ENCODE measurements around the gene WDR5. TPM values are rescaled to one million over a fixed set of nuclear protein-coding genes. Genes with fewer than 3 reads are reported as not detected.

The WDR5 gene
- polyA plus RNA-seq, 1 of the 3 experiments (the other 2 are of a cell fraction) = 36.6 TPM

- H3K4me3 ChIP-seq (ENCODE audit: low read depth in 2 of 2, low read length in 1 of 2) = no peak overlapping the region
- no peaks in the 10 kb centered on the region; a peak in 1 of 4 replicates for H3K4me1 ChIP-seq (ENCODE audit: control insufficient read depth in 1 of 2, insufficient read depth in 2 of 2, low read depth in 1 of 2, low read length in 1 of 2)
- H3K4me2 ChIP-seq = no peak overlapping the region
- no peaks in the 10 kb centered on the region for H3K9me3 ChIP-seq
- ChIA-PET CTCF (no interaction called here), POLR2A (no interaction called here)
- H3K79me2 ChIP-seq (ENCODE audit: insufficient read depth) = no peaks in the 10 kb centered on the region
- no peak overlapping the region for H3K9ac ChIP-seq
- no peak overlapping the region for H3K27ac ChIP-seq (ENCODE audit: low read depth in 2 of 2, low read length in 1 of 2)
- H2AFZ ChIP-seq (ENCODE audit: low read depth) = no peak overlapping the region
- H4K20me1 ChIP-seq (ENCODE audit: insufficient read depth) = no peaks in the 10 kb centered on the region
- 96% methylated on average over 20 of the region's 20 CpGs for WGBS (ENCODE audit: low lambda C conversion rate)
- H3K27me3 ChIP-seq (ENCODE audit: insufficient read depth) = no peaks in the 10 kb centered on the region
- no peak for TF ChIP-seq GATA2 (CRISPR knock-in tag; IDR thresholded peaks at IDR 0.05)
- TF ChIP-seq TAF1 (IDR thresholded peaks at IDR 0.05; ENCODE audit: borderline replicate concordance, low read depth, low read length) = no peak
- TF ChIP-seq, protein P1, sequence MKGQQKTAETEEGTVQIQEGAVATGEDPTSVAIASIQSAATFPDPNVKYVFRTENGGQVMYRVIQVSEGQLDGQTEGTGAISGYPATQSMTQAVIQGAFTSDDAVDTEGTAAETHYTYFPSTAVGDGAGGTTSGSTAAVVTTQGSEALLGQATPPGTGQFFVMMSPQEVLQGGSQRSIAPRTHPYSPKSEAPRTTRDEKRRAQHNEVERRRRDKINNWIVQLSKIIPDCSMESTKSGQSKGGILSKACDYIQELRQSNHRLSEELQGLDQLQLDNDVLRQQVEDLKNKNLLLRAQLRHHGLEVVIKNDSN (IDR thresholded peaks at IDR 0.05; ENCODE audit: borderline replicate concordance, low read depth) = no peak
- TF ChIP-seq MEF2A (IDR thresholded peaks at IDR 0.05; ENCODE audit: borderline replicate concordance, low read depth) = no peak
- TF ChIP-seq FOXM1 (IDR thresholded peaks at IDR 0.05; ENCODE audit: low read depth) = no peak
- TF ChIP-seq, protein P2, sequence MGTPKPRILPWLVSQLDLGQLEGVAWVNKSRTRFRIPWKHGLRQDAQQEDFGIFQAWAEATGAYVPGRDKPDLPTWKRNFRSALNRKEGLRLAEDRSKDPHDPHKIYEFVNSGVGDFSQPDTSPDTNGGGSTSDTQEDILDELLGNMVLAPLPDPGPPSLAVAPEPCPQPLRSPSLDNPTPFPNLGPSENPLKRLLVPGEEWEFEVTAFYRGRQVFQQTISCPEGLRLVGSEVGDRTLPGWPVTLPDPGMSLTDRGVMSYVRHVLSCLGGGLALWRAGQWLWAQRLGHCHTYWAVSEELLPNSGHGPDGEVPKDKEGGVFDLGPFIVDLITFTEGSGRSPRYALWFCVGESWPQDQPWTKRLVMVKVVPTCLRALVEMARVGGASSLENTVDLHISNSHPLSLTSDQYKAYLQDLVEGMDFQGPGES (IDR thresholded peaks at IDR 0.05; ENCODE audit: low read depth, low read length) = no peak
- TF ChIP-seq RCOR1 (IDR thresholded peaks at IDR 0.05; ENCODE audit: low read length) = no peak
- TF ChIP-seq TCF12 (IDR thresholded peaks at IDR 0.05) = no peak
- TF ChIP-seq, protein P3, sequence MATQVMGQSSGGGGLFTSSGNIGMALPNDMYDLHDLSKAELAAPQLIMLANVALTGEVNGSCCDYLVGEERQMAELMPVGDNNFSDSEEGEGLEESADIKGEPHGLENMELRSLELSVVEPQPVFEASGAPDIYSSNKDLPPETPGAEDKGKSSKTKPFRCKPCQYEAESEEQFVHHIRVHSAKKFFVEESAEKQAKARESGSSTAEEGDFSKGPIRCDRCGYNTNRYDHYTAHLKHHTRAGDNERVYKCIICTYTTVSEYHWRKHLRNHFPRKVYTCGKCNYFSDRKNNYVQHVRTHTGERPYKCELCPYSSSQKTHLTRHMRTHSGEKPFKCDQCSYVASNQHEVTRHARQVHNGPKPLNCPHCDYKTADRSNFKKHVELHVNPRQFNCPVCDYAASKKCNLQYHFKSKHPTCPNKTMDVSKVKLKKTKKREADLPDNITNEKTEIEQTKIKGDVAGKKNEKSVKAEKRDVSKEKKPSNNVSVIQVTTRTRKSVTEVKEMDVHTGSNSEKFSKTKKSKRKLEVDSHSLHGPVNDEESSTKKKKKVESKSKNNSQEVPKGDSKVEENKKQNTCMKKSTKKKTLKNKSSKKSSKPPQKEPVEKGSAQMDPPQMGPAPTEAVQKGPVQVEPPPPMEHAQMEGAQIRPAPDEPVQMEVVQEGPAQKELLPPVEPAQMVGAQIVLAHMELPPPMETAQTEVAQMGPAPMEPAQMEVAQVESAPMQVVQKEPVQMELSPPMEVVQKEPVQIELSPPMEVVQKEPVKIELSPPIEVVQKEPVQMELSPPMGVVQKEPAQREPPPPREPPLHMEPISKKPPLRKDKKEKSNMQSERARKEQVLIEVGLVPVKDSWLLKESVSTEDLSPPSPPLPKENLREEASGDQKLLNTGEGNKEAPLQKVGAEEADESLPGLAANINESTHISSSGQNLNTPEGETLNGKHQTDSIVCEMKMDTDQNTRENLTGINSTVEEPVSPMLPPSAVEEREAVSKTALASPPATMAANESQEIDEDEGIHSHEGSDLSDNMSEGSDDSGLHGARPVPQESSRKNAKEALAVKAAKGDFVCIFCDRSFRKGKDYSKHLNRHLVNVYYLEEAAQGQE (IDR thresholded peaks at IDR 0.05; ENCODE audit: low read depth, low read length) = no peak
- TF ChIP-seq NRF1 (IDR thresholded peaks at IDR 0.05; ENCODE audit: low read depth, low read length) = no peak
- no peak for TF ChIP-seq RAD21 (IDR thresholded peaks at IDR 0.05; ENCODE audit: low read length)
- TF ChIP-seq SMC3 (IDR thresholded peaks at IDR 0.05; ENCODE audit: low read depth, low read length) = no peak
- H3K36me3 ChIP-seq (replicated peaks in 1 of 2; ENCODE audit: control insufficient read depth in 1 of 2, insufficient read depth in 2 of 2, low read length in 1 of 2) = peaks cover 8 to 45% of the 10 kb centered on the region in 2 experiments
- H3F3A ChIP-seq (replicated peaks; ENCODE audit: insufficient read depth) = peaks cover 6% of the 10 kb centered on the region
- DNase-seq = no peak
- no peaks in the 10 kb centered on the region for H3K9me2 ChIP-seq
Observed at GRCh38 chr9:134159566-134160245, 23.8 kb downstream of the WDR5 start.
